GM19351 (cell line): ENCODE data around the gene HDAC7.
"Not testable (repeated sequence)": the region's sequence is repeated elsewhere in the genome, so short reads cannot be mapped to it uniquely, and the experiment has no call there.

Source experiments
- ATAC-seq: cut with Tn5 transposase; IDR thresholded peaks from one replicate; pipeline ENCODE4 v1.9.1; 2021; ENCODE audit warnings: mild to moderate bottlenecking, moderate library complexity; ENCODE audit not compliant: unreplicated experiment

Gene HDAC7

DNA sequence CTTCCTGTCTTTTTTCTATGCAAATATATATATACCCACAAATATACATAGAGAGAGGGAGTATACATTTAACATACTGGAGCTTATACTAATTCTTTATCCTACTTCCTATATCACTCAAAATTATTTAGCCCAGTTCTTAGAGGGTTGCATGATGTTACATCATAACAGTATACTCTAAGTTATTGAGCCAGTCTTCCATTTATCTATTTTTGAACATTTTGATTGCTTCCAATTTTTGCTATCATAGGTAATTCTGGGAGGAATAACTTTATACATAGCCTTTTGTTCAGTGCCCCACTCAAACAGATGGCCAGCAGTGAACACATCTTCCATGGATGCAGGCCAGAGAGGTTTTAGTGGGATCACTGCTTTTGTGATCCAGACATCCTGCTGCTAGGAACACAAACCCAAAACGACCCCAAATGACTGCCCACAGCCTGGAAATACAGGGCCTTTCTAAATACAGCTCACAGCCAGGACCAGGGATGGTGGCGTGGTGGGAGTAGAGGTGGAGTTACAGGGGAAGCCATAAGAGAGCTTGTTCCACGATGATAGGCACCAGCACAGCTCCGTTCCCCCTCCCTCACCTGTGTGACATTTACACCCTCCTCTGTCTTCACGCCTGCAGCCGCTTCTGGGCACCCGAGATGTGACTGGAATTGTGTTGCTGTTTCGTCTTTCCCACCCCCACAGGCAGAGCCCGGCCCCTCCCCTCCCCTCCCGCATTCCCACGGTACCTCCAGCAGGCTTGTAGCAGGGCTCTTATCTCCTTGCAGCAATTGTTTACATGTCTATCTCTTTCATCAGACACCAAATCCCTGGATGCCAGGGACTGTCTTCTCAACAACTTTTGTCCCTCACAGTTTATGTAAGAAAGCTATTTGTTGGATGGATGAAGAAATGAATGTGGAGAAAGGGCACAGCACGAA, 30.7 kb upstream of the HDAC7 start:
- no peak for ATAC-seq

DNA sequence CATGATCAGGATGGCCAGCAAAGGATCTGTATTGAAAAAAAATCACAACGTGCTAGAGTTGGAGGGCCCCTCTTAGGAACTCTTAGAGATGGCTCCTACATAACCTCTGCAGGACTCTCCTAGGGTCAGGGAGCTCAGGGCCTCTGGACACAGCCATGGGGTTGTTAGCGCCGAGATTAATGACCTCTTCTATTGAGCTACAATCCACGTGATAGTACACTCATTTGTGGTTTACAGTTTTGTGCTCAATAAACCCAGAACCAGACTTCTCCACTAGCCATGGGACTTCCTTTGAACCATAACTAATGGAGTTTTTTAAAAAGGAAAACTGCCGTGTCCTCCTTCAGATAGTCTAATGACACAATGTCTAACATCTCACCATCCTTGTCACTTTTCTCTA, 29.6 kb upstream of the HDAC7 start:
- ATAC-seq, result no peak

DNA sequence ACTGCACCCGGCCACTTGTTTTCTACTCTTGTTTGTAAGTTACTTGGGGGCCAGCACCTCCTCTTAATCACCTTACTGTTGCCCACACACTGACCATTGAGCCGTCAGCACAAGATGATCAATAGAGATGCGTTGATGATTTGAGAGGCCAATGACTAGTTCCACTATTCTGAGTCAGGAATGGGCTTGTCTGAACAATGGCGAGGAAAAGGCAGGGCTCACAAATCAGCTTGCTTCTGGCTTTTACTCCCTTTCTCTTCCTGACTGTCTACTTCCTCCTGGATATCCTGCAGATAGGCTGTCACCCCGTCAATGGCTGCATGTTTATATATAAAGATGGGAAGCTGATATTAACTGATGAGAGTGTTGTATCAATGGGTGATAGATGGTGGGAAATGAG, 29.1 kb upstream of the HDAC7 start:
- no peak for ATAC-seq

DNA sequence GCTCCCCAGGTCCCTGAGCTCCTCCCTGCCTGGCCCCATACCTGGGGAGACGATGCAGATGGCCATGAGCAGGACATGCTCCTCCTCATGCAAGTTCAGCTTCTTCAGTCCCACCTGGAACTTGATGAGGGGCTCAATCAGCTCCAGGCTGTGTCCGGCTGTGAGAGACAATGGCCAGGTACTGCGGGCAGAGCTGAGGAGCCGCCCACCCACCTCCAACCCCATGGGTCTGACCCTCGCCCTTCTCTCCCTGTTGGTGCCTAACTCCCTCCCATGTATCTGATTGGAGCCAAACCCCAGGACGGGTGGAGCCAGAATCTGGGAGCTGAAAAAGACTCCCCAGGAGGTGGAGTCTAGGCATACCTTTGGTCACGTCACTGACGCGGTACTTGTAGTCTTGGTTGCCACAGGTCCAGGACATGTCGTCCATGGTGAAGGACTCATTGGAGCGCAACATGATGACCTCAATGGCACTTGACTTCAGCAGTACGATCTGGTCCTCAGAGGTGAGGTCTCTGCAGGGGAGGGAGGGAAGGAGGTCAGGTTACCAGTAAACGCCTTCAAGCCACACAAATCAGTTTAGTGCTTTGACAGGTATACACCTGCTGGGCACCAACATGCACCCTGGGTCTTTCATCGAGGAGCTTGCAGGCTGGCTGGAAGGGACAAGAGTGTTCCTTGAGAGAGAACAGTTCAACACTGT, 26.7 kb upstream of the HDAC7 start:
- ATAC-seq, result no peak

DNA sequence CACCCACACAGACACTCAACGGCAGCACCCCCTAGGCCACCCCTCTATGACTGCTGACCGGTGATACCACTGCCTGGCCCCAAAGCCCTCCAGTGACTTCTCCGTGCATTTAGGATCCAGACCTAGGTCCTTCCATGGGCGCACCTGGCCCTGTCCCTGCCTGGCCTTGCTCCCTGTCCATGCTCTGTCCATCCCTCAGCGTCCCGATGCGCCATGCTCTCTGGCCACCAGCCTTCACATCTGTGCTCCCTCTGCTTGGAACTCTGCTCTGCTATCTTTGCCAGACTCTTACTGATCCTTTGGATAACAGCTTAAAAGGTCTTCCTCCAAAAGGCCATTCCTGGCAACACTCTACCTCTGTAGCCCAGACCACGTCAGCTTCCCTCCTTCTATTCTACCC, 25.4 kb upstream of the HDAC7 start:
- ATAC-seq, result no peak

DNA sequence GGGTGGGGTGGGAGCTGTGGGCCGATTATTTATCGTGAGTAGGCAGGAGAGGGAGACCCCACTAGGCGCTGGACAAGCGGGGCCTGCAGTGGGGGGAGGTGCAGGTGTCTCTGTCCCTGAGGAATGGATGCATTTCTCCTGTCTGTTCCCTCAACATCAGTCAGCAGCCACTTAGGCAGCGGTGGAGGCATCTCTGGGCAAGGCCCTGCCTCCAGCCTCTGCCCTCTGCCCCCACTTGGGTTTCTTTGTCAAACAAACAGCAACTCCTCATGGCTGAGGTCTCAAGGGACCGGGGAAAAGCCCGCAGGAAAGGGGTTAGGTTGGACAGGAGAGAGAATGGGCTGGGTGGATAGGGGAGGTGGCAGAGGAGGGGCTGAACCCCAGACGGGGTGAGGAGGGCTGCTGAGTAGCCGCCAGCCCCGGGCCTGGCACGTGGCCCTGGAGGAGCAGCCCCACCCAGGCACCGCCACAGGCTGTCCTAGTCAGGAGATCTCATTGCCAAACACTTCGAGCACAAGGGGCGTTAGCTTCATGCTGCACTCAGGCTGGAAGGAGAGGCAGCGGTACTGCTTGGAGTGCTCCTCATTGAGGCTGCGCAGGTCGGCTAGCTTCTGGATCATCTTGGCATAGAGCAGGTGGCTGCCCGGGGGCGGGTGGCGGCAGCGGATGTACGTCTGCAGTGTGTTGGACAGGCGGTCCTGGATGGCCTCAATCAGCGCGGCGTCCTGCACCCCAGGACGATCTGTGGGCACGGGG, 24.7 kb upstream of the HDAC7 start:
- ATAC-seq, result no peak

DNA sequence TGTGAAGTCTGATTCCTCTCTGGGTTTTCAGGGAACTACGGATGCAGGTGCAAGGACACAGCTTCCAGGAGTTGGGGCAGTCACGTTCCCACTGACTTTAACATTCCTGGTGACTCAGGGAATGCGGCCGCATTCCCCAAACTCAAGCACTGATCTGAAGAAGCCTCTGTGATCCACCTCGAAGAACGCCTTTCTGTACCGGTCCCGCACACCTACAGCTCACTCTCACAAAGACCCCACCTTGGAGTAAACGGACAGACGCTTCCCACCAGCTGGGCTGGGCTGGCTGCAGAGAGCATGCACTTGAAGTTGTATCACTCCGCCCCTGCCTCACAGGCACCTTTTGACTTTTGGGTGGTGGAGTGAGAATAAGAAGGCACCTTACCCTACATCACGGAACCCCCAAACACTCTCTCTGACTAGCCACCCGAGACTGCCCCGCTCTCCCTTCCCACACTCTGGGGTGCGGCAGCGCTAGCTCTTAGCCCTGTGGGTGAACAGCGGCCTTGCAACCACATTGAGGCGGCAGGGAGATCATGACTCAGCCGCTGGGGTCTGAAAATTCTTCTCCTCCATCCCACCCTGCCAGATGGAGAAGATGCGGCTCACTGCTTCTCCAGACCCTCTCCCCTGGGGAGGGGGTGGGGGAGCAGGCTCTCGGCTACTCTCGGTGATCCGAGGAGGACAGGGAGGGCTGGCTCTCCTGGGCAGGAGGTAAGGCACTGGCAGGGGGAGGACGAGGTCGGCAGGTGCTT, 23.7 kb upstream of the HDAC7 start:
- no peak for ATAC-seq

DNA sequence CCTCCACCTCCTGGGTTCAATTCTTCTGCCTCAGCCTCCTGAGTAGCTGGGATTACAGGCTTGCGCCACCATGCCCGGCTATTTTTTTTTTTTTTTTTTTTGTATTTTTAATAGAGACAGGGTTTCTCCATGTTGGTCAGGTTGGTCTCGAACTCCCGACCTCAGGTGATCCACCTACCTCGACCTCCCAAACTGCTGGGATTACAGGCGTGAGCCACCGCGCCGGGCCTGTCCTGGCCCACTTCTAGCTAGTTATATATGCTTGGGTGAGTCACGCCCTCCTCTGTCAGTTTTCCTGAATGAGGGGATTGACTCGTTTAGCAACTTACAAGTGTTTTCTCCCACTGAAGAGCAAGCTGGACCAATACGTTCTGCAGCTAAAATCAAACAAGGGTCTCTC, 22.8 kb upstream of the HDAC7 start:
- ATAC-seq, result not testable (repeated sequence)

DNA sequence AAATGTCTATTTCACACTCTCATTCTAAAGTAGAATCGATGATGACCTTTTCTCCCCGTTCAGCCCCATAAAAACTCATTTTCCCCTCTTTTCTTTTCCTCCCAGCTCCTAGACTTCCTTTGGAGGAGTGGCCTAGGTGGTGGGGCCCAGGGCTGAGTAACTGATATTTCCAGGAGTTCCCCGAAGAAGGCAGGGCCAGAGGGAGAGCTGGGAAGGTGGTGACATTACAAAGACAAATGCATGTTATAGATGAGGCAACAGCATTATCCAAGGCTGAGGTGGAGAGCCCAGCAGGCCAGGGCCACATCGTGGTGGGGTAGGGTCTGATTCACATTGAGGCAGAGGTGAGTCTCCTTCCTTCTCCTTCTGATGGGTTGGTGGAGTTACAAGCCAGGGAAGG, 22.2 kb upstream of the HDAC7 start:
- ATAC-seq, result no peak

DNA sequence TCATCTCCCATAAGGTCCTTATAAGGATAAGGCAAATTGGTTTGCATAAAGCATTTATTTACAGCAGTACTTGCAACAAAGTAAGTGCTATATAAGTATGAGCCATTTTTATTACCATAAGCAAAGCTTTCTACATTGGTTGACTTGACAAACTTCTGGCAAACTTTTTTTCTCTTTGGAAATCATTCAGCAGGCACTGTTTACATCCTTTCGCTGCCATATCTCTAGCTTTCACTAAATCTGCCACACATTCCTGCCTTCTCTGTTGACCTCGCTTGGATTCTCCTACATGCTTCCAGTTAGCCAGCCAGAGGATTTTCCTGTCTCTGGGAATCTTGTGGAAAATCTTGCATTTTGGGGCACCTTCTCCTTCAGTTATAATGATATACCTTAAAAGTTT, 21.8 kb upstream of the HDAC7 start:
- ATAC-seq, result no peak

DNA sequence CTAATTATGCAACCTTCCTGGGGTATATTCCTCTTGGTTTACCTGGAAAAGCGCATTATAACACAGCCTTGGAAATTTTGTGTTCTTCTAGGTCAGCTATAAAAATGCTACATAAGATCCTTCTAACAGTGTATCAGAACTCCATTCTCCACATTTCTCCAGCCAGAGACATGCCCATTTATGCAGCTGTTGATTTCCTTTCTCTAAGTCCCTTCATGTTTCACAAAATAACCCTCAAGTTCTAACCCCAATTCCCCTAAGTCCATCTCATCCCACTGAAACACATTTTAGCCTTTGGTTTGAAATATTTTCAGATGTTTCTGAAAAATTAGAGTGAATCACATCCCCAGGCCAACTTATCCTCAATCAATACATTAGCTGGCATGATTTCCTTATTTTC, 20.9 kb upstream of the HDAC7 start:
- no peak for ATAC-seq

DNA sequence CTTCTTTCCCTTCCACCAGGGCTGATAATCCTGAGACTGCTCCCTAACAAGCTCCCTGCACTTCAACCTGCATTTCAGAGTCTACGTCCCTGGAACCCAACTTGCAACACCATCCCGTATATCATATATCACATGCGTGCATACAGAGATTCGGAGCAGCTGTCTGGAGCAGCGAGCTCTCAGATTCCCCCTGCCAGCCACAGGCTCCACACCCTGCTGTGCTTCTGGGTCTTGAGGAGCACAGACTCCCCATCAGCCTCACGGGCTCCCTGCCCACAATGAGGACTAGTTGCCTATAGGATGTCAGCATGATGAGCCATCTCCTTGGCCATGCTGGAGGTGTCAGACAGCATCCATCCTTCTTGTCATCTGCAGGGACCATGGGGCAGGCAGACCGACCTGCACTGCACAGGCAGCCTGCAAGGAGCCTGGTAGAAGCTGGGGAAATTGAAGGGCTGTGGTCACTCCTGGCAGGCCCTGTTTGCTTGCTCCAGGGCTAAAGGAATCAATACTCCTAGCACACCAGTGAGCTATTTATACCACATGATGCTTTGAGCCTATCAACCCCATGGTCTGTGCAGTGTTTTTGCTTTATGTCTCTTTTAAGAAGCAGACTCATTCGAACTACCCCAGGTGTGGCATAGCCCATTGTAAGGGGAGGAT, 19.6 kb upstream of the HDAC7 start:
- ATAC-seq, result no peak

DNA sequence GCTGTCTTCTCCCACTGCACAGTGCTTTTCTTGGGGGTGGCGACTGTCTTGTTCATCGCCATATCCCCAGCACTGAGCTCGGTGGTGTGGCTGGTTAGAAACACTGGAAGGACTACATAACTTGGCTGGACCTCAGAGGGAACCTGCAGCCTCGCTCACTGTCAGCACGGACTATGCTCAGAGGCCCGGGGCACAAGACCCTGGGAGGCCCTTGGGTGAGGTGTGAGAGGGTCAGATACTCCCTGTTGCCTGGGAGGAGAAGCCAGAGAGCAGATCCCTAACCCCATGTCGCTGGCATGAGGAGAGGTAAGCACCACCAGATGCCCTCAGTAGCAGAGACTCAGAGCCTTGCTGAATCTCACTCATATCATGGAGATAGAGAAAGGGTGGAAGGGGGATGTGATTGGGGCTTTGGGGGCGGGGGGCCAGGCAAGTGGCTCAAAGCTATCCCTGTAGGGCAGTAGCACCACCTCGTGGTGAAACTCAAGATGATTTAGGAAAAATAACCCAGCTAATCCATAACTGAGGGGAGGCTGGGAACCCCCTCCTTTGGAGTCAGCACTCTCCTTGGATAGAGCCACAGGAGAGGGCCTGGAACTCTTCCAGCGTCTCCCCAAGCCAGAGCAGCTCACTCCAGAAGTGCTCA, 18.7 kb upstream of the HDAC7 start:
- no peak for ATAC-seq

DNA sequence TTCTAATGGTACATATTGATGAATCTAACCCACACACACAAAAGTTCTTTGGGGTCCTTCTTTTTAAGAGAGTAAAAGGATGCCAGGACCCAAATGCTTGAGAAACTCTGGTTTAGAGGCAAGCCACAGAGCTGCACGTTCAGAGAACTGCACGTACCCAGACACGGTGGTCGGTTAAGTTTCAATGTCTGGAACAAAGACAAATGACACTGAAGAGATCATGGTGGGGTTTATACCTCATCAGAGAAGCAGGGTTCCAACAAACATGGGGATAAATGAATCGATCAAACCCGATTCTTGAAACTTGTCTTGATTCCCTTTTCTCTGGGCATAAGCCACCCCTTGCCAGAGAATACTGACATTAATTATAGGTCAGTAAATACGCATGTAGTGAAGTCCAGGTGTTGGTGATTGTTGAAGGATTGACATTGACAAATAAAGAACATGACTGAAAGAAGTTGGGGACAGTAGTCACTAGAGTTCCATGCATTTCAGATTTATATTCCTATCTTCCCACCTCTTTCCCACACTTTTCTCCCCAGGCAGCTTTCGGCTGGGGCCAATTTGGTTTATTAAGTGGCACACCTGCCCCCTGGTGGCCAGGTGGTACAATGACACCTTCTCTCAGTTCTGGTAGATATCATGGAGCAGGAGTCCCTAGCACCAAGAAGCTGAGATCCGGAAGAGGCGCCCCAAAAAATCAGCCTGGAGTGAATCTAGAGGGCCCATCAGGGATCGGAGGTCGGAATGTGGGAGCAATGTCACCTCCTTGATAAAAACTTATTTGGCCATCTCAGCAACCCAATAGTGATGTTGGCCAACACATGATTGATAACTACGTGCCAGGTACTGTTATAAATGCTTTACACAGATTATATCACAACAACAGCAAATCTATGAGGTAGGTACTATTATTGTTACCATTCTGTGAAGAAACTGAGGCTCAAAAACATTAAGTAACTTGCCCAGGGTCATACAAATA, 17.8 kb upstream of the HDAC7 start:
- ATAC-seq, result no peak

DNA sequence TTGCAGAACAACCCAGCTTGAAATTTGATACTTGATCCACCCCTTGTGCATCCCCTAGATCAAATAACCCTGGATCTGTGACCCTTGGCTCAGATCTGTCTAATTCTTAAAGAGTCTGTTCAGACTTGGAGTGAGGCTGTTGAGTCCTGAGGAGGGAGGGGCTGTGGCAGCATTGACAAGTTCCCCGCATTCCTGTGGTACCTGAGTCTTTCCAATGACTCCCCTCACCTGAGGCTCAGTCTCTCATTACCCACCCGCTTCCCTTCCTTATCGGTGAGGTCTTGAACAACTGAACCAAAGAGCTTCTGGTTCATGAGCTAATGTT, 16.1 kb upstream of the HDAC7 start:
- ATAC-seq, result no peak

DNA sequence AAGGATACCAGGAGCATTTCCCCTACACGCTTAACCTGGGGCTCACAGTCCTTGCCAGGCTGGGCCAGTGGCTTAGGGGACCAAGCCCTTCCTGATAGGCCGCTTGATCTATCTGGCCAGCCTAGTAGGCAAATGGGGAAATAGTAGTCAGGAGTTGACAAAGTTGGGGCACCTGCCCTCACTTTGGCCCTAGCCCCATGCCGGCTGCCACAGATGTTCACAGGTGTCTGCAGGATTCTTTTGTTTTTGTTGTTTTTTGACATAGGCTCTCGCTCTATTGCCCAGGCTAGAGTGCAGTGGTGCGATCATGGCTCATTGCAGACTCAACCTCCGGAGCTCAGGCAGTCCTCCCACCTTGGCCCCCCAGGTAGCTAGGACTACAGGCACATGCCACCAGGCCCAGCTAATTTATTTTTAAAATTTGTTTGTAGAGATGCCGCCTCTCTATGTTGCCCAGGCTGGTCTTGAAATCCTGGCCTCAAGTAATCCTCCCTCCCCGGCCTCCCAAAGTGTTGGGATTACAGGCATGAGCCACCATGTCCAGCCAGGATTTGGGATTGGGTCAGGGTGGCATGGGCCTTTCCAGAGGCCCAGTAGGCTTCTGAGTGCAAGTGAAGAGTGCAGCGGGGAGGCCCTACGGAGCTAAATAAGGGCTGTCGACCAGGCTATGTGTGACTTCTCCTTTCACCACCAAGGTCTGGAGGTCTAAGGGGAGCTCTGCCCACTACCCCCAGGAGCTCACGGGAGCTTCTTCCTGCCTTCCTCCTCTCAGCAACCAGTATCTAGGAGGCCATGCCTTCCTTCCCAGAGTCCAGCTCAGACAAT, 15.5 kb upstream of the HDAC7 start:
- ATAC-seq, result no peak

DNA sequence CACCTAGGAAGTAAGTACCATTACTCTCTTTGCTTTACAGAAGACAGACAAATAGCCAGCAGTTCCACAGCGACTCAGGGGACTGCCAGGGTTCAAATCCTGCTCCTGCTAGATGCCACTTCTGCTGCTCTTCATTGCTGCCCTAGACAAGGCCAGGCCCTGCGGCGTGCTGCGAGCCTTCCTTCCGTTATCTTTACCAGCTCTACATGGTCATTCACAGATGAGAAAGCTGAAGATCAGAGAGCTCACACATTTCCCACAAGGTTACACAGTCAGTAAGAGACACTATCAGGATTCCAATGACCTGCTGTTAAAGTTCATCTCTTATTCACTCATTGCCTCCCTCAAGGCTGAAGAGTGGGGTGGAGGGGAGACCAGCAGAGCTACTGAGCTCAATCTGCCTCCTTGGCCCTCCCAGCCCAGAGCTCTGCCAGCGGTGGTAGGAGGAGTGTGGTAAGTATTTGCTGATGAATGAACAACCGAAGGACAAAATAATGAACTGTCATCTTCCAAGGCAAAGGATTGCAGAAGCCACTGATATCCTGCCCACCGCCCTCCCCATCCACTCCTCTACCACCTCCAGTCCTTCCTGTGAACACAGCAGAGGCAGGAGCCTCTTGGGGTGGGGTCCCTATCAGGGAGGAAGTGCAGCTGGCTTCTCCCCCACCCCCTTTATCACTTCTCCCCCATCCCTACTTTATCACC, 14.6 kb upstream of the HDAC7 start:
- ATAC-seq, result no peak
